Fibroblast of skin of right quadriceps (primary cell): ENCODE results near the gene DPH2.

Experiments used
- DNase-seq: peaks from one replicate; pipeline ENCODE4 v3.0.0-alpha.2; 2013

The DPH2 gene

GRCh38 chr1:43985984-43986595 is 16.3 kb downstream of the DPH2 start:
- DNase-seq: no peak

- DNase-seq: no peak
Measured at GRCh38 chr1:43986712-43987111, 16.9 kb downstream of the DPH2 start.

GRCh38 chr1:43987159-43987902 is 17.5 kb downstream of the DPH2 start:
- DNase-seq: no peak

- no peak for DNase-seq
Measured at GRCh38 chr1:43990271-43991199, 20.7 kb downstream of the DPH2 start.

- DNase-seq: no peak
Measured at GRCh38 chr1:43991200-43991475, 21.3 kb downstream of the DPH2 start.

- DNase-seq: peak; percentile 73
Measured at GRCh38 chr1:43991476-43992231, 21.8 kb downstream of the DPH2 start, which contains the start of gene CCDC24. Gene CCDC24 (plus strand): TSS chr1:43991599. CDS start chr1:43991879, 280 bp downstream.

GRCh38 chr1:43992232-43992995 is 22.6 kb downstream of the DPH2 start:
- DNase-seq: no peak

GRCh38 chr1:43993206-43993914 is 23.6 kb downstream of the DPH2 start:
- DNase-seq: no peak

- DNase-seq: no peak
Measured at GRCh38 chr1:43994071-43994470, 24.3 kb downstream of the DPH2 start.

- DNase-seq: no peak
Measured at GRCh38 chr1:43994794-43995790, 25.3 kb downstream of the DPH2 start.

GRCh38 chr1:43995984-43996732 is 26.3 kb downstream of the DPH2 start:
- no peak for DNase-seq

GRCh38 chr1:43996733-43997115 is 26.9 kb downstream of the DPH2 start:
- DNase-seq: no peak

GRCh38 chr1:43997295-43997999 is 27.6 kb downstream of the DPH2 start:
- no peak for DNase-seq

GRCh38 chr1:43998000-43998378 is 28.2 kb downstream of the DPH2 start:
- no peak for DNase-seq

- no peak for DNase-seq
Measured at GRCh38 chr1:43999455-43999854, 29.6 kb downstream of the DPH2 start.

- no peak for DNase-seq
Measured at GRCh38 chr1:44000122-44000665, 30.4 kb downstream of the DPH2 start.

GRCh38 chr1:44002165-44002564 is 32.4 kb downstream of the DPH2 start:
- no peak for DNase-seq

- no peak for DNase-seq
Measured at GRCh38 chr1:44002606-44003157, 32.9 kb downstream of the DPH2 start.
